Glomerular visceral epithelial cell (primary cell): ENCODE measurements around the gene USP27X.
A peak's percentile ranks its signal among the peaks of the same experiment; 100 is the strongest.

ENCODE experiments used
- DNase-seq: peaks from one replicate; pipeline ENCODE4 v3.0.0-alpha.2; 2016; ENCODE audit errors: extremely low spot score

The USP27X gene

GRCh38 chrX:49878834-49879655 is at the start of gene USP27X:
Gene USP27X, plus strand, starts transcription at chrX:49879484. Its CDS starts 824 bp downstream, at chrX:49880308.
- DNase-seq, result peak; percentile 81

- DNase-seq, result peak; percentile 7
Measured at GRCh38 chrX:49838374-49838773, 40.9 kb upstream of the USP27X start.

- peak; percentile 82 for DNase-seq
Measured at GRCh38 chrX:49840679-49841078, 38.6 kb upstream of the USP27X start.

- DNase-seq, result no peak
Measured at GRCh38 chrX:49842621-49843020, 36.7 kb upstream of the USP27X start.

- no peak for DNase-seq
Measured at GRCh38 chrX:49844611-49845010, 34.7 kb upstream of the USP27X start.

GRCh38 chrX:49845701-49846403 is 33.4 kb upstream of the USP27X start:
- DNase-seq, result no peak

- DNase-seq, result no peak
Measured at GRCh38 chrX:49846522-49846921, 32.8 kb upstream of the USP27X start.

GRCh38 chrX:49848275-49848674 is 31.0 kb upstream of the USP27X start:
- no peak for DNase-seq

- no peak for DNase-seq
Measured at GRCh38 chrX:49850028-49850427, 29.3 kb upstream of the USP27X start.

GRCh38 chrX:49853661-49854060 is 25.6 kb upstream of the USP27X start:
- no peak for DNase-seq

- DNase-seq, result no peak
Measured at GRCh38 chrX:49856819-49857218, 22.5 kb upstream of the USP27X start.

GRCh38 chrX:49858341-49858740 is 20.9 kb upstream of the USP27X start:
- DNase-seq, result no peak

- DNase-seq, result no peak
Measured at GRCh38 chrX:49859491-49859890, 19.8 kb upstream of the USP27X start.

GRCh38 chrX:49860867-49861535 is 18.3 kb upstream of the USP27X start:
- DNase-seq, result no peak

GRCh38 chrX:49862093-49862492 is 17.2 kb upstream of the USP27X start:
- DNase-seq, result no peak

GRCh38 chrX:49868739-49869138 is 10.5 kb upstream of the USP27X start:
- DNase-seq, result no peak

- DNase-seq, result peak; percentile 15
Measured at GRCh38 chrX:49876750-49877149, 2.5 kb upstream of the USP27X start.

- no peak for DNase-seq
Measured at GRCh38 chrX:49877397-49878101, 1.7 kb upstream of the USP27X start.

- DNase-seq, result no peak
Measured at GRCh38 chrX:49878128-49878833, 1.0 kb upstream of the USP27X start.

- DNase-seq, result peak; percentile 1
Measured at GRCh38 chrX:49879656-49880277, 483 bp downstream of the USP27X start.

- DNase-seq, result no peak
Measured at GRCh38 chrX:49880668-49881067, 1.4 kb downstream of the USP27X start.
